ENCODE data around the gene ACTR1A.
"Not testable (repeated sequence)": the region's sequence is repeated elsewhere in the genome, so short reads cannot be mapped to it uniquely, and the experiment has no call there.

The ACTR1A gene

DNA sequence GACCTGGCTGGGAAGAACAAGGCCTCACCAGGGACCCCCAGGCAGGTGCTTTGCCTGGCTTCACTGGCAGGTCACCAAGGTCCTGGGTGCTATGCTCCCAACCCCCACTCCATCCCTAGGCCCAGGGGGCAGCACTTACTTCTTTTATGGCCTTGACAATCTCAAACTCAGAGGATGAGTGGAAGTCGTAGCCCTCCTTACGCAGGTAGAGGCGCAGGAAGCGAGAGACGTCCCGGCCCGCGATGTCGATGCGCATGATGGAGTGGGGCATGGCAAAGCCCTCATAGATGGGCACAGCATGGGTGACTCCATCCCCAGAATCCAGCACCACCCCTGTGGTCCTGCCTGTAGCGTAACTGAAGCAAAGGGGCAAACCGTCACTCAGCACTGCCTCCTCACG is 18.5 kb downstream of the ACTR1A start:
- no peak for DNase-seq (ENCODE audit: low read depth in 2 of 2)

DNA sequence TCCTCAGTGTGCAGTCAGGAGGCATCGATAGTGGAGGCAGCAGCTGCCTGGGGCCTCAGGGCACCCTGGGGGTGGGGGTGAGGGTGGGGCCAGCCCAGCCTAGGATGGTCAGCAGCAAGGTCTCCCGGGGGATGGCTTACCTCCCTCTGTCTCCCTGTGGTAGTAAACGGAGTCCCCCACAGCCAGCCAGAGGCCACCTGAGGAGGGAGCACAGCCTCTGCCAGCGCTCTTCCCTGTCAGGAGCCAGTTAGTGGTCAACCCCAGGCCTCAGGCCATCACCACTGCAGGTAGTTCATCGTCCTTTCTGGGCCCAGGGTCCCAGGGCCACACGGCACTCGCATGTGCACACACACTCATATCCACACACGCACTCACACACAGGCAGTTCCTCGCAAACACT is 22.1 kb downstream of the ACTR1A start:
- DNase-seq (ENCODE audit: low read depth in 2 of 2), result no peak

DNA sequence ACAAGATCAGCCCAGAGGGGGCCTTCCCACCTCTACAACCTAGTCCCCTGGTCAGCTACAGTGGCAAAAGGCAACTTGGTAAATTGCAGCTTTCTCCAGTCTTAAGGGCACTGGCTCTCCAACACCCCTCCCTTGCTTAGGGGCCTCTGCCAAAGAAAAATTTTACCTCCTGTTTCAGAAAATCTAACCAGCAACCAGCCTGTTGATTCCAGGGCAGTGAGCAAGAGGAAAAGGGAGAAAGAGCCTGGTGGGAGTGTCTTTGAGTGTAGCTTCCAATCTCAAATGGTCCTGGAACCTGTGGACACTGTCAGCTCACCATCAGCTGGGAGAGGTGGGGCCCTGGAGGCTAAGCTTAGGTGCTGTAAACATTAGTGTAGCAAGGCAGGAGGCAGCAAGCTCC is 22.9 kb downstream of the ACTR1A start:
- DNase-seq (ENCODE audit: low read depth in 2 of 2), result no peak

DNA sequence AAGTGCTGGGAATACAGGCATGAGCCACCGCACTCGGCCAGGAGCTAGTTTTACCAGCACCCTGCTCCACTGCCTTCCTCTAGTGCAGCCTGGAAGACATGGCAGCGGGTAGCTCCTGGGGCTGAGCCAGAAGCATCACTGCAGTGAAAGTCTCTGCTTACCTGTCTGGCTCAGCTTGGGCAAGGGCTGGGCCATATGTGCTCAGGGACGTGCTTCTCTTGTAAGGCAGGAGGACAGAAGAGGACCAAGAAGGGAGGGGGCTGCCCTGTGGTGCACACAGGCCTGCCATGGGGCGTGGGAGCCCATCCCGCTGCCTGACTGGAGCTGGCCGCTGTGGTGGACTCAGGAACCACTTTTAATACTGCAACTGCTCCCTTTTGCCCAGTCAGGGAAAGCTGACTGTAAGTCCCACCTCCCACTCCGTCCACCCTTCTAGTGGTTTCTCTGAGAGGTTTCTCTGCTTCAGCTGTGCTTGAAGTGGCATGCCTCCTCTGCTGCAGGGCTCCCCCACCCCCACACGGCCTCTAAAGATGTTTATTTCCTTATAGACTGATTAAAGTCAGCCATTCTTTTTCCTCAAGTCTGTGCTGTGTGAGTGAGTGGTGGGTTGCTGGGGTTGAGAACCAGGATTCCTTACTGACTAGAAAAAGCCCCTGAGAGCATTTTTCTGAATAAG is 25.9 kb downstream of the ACTR1A start:
- no peak for DNase-seq (ENCODE audit: low read depth in 2 of 2)

DNA sequence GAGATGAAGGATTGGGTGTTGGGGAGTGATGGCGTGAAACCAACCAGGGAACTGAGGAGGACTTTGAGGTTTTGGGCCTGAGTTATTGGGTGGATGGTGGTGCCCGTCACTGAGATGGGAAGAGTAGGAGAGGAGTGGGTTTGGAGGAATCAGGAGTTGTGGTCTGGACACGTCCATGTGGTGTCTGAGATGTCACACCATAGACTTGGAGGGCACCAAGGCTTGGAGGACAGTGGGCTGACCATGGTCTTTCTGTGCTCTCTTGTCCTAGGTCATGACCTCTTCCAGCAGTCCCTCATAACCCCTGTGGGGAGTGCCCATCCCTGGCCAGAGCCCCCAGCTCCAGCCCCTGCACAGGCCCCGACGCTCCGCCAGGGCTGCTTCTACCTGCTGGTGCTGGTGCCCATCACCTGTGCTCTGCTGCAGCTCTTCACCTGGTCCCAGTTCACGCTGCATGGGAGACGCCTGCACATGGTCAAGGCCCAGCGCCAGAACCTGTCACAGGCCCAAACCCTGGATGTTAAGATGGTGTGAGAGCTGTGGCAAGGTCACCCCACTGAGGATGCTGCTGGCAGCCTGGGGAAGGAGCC is 27.0 kb downstream of the ACTR1A start:
- no peak for DNase-seq (ENCODE audit: low read depth in 2 of 2)

DNA sequence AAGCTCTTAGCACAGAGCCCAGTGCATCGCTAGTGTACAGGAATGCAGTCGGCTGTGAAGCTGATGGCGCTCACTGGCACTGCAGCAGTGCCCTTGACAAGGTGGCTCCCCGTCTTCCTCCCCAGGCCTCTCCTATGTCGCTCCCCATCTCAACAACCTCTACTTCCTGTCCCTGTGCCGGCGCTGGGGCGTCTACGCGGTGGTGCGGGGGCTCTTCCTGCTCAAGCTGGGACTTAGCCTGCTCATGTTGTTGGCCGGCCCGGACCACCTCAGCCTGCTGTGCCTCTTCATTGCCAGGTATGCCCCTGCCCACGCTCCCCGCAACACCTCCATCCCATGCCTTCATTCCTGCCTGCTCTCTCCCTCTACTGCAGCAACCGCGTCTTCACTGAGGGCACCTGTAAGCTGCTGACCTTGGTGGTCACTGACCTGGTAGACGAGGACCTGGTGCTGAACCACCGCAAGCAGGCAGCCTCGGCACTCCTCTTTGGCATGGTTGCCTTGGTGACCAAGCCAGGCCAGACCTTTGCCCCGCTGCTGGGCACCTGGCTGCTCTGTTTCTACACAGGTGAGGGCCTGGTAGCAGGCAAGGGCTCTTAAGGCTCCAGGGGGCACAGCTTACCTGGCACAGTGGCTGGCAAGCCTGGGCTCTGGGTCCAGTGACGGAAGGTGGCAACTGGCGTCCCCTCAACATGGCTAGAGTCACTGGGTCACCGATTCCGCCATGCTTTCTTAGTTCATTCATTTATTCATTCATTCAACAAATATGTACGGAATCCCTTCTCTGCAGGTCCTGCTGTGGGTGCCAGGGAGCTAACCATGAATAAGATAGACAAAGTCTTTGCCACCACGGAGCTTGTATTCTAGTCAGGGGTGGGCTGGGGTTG is 28.8 kb downstream of the ACTR1A start:
- DNase-seq (ENCODE audit: low read depth in 2 of 2), result no peak

DNA sequence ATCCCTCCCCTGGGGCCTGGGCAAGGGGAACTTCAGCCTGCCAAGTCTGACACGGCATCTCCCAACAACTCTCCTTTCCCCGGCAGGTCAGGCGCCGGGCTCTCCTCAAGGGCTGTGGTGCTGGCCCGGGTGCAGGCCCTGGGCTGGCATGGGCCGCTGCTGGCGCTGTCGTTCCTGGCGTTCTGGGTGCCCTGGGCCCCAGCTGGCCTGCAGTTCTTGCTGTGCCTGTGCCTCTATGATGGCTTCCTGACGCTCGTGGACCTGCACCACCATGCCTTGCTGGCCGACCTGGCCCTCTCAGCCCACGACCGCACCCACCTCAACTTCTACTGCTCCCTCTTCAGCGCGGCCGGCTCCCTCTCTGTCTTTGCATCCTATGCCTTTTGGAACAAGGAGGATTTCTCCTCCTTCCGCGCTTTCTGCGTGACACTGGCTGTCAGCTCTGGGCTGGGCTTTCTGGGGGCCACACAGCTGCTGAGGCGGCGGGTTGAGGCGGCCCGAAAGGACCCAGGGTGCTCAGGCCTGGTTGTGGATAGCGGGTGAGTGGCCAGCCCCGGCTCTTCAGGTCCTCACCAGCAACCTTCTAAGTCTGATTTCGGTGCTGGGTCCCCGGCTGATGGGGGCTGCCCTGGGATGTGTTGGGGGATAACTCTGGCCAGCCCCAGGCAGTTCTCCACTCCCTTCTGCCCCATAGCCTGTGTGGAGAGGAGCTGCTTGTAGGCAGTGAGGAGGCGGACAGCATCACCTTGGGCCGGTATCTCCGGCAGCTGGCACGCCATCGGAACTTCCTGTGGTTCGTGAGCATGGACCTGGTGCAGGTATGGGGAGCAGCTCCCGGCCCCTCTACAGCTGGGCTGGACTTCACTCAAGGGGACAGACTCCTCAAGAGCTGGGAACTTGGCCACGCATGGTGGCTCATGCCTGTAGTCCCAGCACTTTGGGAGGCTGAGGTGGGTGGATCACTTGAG is 31.6 kb downstream of the ACTR1A start:
- DNase-seq (ENCODE audit: low read depth in 2 of 2), result no peak

DNA sequence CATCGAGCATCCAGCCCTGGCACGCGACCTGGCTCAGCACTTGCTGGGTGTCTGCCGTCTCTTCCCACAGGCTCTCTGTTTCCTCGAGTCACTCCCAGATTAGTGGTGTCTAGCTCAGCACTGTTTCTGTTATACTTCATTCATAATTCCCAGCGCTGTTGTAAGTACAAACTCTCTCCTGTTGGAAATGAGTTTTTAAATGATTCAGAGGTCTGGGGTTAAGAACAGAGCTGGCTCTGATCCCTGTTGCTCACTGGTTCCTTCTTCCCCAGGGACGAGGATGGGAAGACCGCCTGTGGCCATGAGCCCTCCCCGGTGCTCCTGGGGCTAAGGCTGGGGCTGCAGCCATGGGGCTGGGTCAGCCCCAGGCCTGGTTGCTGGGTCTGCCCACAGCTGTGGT is 33.8 kb downstream of the ACTR1A start:
- no peak for DNase-seq (ENCODE audit: low read depth in 2 of 2)

DNA sequence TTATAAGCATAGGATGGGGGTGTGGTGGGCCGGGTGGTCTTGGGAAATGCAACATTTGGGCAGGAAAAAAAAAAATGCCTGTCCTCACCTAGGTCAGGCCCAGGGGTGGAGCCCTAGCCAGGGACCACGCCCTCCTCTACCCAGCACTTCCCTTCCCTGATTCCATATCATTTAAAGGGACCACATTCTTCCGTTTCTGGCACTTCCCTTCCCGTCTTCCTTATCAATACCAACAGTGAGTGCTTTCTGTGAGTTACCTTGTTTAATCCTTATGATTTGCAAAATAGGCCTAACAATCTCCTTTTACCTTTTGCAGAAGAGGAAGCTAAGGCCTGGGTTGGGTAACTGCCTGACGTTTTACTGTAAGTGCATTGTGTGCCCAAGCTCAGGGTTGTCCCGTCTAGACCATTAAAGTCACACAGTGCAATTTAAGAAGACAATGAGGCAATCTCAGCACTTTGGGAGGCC is 34.5 kb downstream of the ACTR1A start:
- no peak for DNase-seq (ENCODE audit: low read depth in 2 of 2)

DNA sequence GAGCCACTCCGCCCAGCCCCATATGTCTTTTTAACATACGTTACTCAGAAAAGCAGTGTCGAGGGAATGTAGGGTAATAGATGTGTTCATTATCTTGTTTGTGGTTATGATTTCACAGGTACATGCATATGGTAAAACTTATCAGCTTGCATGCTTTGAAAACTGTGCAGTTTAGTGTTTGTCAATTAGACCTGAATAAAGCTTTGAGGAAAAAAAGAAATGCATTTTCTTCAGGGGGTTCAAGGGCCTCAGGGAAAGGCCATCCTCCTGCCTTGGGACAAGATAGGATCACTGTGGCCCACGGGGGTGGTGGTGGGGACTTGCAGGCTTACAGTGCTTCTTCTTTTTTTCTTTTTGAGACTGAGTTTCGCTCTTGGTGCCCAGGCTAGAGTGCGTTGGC is 35.2 kb downstream of the ACTR1A start:
- DNase-seq (ENCODE audit: low read depth in 2 of 2), result no peak

DNA sequence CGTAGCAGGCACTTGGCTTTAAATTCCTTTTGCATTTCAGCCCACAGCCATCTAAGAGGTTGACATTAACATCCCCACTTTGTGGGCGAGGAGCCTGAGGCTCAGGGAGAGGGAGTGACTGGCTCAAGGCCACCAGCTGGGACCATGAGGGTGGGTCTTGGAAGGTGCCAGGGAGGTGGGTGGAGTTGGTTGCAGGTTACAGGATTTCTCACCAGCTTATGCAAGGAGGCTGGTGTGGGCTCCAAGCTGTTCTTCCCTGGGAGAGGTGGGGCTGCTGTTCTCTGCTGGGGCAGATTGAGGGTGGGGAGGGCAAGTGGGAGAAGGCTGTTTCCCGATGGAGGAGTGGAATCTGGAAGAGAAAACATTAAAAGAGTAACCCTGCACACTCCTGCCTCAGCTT is 37.0 kb downstream of the ACTR1A start:
- DNase-seq (ENCODE audit: low read depth in 2 of 2), result no peak

DNA sequence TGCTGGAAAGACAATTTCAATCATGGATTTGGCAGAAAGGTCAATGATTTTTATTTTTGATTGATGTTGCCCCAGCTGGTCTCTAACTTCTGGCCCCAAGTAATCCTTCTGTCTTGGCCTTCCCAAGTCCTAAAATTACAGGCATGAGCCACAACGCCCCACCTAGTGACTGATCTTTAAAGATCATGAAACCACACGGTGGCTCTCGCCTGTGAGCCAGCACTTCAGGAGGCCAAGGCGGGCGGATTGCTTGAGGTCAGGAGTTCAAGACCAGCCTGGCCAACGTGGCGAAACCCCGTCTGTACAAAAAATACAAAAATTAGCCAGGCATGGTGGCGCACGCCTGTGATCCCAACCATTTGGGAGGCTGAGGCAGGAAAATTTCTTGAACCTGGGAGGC is 38.5 kb downstream of the ACTR1A start:
- DNase-seq (ENCODE audit: low read depth in 2 of 2), result no peak

DNA sequence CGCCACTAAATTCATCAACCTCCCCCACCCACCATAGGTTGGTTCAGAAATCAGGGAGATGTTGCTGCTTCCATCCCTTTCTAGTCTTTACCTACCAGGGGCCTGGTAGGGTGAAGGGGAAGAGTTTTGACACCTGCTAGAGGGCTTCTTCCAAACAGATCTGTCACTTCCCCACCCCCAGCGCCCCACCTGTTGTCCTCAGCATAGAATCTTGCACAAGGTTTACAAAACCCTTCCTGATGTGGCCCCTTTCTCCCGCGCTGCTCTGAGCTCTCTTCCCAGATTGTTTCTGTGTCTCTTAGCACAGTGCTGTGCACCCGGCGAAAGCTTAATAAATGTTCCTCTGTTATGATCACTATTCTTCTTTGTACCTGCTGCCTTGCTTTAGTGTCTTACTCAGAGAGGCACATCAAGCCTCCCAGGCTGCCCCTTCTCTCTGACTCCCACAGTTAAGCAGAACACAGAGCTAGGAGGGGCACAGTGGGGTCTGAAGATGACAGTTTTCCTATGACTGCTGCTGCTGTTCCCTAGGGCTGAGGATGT is 39.9 kb downstream of the ACTR1A start:
- no peak for DNase-seq (ENCODE audit: low read depth in 2 of 2)

DNA sequence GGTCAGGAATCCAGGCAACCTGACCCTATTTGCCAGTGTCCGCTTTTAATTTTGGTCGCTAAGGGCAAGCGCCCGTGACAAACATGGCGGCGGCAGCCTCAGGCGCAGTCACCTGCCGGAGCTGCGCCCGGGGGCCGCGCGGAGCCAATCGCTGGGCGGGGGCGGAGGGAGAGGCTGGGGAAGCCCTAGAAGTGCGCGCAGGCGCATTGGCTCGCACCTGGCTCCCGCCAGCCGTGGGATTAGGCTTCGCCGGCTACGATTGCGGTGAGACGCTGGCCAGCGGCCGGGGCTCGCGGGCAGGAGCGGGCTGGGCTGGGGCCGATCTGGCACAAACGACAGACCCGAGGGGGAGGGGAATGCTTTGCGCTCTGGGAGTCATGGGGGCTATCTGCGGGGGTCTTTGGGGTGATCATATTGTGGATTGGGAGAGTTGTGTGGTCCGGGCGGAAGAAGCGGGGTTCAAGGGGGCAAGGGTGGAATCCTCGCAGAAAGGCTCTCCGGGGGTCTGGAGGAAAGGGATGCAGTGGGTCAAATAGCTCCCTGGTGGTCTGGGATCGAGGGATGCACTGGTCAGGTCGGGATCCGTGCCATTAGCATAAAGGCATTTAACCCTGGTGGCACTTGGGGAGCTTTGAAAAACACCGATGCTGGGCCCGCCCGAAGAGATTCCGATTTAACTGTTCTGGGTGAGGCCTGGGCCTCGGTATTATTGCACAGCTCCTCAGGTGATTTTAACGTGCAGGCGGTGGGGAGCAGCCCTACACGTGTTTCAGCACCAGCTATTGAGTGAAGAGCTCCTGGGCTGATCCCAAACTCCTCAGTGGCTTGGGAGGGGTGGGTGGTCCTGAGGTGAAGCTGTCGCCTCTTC is 41.1 kb downstream of the ACTR1A start:
- peak; percentile 92 to 95 for DNase-seq (ENCODE audit: low read depth in 2 of 2)

DNA sequence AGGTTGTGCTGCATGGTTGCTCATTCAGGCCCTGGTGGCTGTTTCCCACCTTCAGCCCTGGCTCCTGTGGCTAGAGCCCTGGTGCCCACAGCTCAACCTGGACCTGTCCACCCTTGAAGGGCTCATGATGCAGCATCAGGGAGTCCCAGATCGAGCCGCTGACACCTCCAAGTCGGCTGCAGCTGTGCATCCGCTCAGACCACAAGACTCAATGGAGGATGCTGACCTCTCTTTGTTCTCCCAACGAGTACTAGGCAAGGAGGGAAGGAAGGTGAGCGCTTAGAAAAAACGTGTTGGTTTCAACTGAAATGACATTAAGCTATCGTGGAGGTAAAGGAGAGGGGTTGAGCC is 41.7 kb downstream of the ACTR1A start:
- no peak for DNase-seq (ENCODE audit: low read depth in 2 of 2)

DNA sequence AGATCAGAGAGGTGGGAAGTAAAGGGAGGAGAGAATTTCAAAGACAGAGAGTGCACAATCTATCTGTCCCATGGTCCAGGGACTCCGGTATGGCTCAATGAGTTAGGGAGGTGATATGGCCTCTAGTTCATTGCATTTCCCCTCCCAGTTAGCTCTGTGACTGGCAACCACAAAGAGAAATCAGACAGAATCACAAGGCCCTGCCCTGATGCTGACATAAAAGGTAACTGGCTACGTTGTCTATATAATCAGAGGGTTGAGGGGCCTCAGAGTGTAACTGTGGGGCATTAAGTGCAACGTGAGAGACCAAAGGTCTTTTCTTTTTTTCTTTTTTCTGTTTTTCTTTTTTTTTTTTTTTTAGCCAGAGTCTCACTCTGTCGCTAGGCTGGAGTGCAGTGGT is 43.9 kb downstream of the ACTR1A start:
- DNase-seq (ENCODE audit: low read depth in 2 of 2), result no peak

DNA sequence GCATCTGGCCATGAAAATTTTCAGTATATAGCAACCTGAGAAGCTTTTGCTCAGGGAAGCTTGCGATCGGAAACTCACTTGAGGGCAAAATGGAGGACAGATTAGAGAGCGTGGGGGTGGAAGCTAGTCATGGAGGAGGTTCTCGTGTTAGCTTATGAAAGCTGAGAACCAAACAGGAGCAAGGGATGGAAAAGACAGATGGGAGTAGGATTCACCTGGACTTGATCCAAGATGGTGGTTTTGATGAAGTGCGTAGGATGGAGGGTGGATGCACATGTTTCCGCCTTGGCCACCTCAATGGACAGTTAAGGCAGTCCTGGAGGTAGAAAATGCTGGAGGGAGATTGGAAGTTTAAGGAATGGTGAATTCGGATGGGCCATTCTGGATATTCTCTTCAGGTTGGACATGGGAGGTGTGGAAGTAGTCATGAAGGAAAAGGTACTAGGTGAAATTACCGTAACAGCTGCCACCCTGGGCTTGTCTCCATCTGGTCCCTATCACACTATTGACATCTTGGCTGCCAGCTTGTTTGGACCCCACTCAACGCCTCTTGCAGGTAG is 44.8 kb downstream of the ACTR1A start:
- no peak for DNase-seq (ENCODE audit: low read depth in 2 of 2)

DNA sequence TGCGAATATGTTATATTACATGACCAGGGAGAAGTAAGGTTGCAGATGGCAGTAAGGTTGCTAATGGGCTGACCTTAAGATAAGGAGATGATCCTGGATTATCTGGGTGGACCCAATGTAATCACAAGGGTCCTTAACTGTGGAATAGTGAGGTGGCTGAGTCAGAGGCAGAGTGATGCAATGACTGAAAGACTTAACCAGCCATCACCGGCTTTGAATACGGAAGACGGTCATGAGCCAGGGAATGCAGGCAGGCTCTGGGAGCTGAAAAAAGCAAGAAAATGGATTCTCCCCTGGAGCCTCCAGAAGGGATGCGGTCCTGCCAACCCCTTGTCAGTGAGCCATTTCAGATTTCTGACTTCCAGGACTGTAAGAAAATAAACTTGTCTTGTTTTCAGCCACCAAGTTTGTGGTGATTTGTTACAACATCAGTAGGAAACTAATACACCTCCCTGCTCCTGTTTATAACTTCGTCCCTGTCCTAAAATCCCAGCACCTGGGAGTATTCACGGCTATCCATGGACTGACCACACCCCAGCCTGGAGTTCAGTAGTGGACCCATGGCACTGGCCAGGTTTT is 46.5 kb downstream of the ACTR1A start:
- no peak for DNase-seq (ENCODE audit: low read depth in 2 of 2)

DNA sequence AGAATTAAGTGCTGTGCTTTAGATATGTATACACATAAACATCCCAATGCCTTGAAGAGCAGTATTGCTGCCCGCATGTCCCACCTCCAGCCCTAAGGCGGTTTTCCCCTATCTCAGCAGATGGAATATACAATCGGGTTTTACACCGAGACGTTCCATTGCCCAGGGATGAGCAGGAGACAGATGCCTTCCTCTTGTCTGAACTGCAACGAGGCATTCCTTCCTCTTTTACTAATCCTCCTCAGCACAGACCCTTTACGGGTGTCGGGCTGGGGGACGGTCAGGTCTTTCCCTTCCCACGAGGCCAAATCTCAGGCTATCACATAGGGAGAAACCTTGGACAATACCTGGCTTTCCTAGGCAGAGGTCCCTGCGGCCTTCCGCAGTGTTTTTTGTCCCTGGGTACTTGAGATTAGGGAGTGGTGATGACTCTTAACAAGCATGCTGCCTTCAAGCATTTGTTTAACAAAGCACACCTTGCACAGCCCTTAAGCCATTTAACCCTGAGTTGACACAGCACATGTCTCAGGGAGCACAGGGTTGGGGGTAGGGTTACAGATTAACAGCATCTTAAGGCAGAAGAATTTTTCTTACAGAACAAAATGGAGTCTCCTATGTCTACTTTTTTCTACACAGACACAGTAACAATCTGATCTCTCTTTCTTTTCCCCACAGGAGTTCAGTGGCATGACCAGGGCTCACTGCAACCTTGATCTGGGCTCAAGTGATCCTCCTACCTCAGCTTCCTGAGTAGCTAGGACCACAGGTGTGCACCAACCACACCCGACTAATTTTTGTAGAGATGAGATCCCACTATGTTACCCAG is 47.6 kb downstream of the ACTR1A start:
- not testable (repeated sequence) for DNase-seq (ENCODE audit: low read depth in 2 of 2)

All from stimulated activated CD8-positive, alpha-beta memory T cell treated with anti-CD3 and anti-CD28 coated beads, Interleukin-2, amount 100 ng/mL, for 48 hours (primary cell).